NCI-H2081 (cell line): ENCODE measurements around the gene OCRL.
"Not testable (repeated sequence)": the region's sequence is repeated elsewhere in the genome, so short reads cannot be mapped to it uniquely, and the experiment has no call there.

Experiments used
- DNase-seq, 2 experiments: peaks; one replicate each; lab custom pipeline; 2025; lab: John Stamatoyannopoulos, UW

Gene OCRL

GRCh38 chrX:129534816-129535578 lies 5.1 kb upstream of the OCRL start:
- no peak for DNase-seq

GRCh38 chrX:129540722-129541184 lies 694 bp downstream of the OCRL start:
- no peak for DNase-seq

GRCh38 chrX:129544780-129545179 lies 4.7 kb downstream of the OCRL start:
- no peak for DNase-seq

- no peak for DNase-seq
These were observed 5.3 kb downstream of the OCRL start for GRCh38 chrX:129545408-129545807.

- DNase-seq = peak in 1 of 2 experiments; percentile 16
These were observed 9.1 kb downstream of the OCRL start for GRCh38 chrX:129549124-129549523.

DNA sequence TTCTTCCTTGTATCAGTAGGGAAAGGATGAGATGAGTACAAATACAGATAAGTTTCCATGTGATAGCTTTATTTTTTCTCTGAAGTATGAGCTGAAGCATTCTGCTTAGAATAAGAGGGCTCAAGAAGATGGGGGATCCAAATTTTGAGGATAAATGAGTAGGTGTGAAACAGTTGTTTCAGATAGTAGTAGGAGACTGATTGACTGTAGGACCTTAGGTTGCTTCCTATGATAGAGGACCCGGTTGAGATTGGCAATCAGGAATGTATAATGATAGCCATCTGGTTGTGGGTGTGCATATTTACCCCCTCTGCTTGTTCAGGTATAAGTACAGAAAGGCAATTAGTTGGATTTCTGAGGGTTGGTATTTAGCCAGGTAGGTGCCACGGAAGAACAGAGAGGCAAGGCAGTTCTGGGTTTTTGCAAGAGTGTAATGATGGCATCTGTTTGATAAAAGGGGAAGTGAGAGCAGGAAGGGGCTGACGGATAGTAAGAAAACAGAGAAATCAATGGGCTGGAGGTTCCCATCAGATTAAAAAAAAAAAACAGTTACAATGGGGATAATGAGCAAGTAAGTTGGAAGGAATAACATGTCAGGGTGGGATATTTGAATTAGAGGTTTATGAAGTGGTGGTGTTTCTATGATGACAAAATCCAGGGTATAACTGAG lies 13.7 kb downstream of the OCRL start:
- no peak for DNase-seq

DNA sequence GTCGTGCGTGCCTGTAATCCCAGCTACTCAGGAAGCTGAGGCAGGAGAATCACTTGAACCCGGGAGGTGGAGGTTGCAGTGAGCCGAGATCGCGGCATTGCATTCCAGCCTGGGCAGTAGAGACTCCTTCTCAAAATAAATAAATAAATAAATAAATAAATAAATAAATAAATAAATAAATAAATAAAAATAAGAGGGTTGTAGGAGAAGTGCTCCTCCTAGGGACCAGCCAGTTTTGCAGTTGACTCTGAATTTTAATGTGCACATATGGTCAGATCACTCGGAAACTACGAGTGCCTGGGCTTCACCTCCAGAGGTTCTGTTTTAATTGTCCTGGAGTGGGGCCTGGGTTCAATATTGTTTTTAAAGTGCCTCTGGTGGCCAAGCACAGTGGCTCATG lies 14.8 kb downstream of the OCRL start:
- DNase-seq = not testable (repeated sequence)

DNA sequence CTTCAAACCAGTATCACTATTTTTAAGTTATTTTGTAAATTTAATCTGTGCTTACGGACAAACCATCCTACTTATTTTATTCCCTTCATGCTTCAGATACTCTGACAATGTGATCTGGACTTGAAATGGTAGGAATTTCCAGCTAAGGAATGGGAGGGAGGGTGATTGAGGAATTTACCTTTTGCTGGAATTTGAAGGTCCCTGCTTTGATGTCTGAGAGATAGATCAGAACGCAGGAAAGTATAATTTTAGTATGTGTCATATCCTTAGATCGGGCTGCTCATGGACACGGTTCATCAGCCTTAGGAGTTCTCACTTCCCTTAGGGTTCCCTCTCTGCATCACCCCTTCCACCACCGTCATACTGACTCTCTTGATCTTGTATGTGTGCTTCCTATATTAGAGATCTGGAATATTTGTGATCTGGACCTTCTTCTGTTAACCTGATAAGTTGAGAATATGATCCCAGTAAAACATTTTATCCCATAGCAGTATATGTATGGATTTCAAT lies 16.8 kb downstream of the OCRL start:
- DNase-seq = no peak

DNA sequence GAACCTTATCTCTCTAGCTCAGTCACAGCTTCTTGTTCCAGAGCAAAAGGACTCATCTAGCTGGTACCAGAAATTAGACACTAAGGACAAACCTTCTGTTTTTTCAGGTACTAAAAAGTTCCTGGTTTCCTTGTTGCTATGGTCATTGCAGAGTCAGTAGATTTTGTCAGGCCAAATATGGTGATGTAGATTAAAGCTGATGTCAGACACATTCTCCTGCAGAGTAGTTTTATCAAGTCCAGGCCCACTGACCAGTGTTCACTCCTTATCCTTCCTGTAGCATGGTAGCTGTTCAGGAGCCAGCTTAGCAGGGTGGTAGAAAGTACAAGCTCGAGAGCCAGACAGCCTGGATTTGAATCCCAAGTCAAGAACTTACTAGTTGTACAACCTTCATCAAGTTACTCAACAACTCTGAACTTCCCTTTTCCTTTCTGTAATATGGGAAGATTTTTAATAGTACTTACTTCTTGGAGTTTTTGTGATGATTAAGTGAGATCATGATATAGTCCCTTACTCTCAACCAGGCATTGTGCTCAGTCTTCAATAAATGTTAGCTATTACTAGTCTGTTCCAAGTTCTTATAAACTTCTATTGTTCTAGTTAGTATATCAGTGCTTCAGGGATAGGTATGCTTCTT lies 17.9 kb downstream of the OCRL start:
- no peak for DNase-seq

DNA sequence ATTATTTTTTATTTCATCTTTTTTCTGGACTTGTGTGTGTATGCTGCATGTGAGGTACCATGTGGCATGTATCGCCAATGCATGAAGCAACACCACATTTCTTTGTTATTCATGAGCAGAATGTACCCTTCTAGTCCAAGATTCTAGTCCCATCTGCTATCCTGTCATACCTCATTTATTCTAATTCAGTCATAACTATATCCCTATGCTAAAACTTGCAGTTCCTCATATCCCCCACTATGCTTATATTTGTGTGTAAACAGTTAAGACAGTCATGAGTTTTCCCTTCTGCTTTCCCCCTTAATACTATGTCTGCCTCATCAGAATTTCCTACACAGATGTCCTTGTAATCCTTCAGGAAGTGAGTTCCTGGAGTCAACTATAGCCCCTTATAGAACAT lies 19.7 kb downstream of the OCRL start:
- no peak for DNase-seq

GRCh38 chrX:129561453-129561852 lies 21.4 kb downstream of the OCRL start:
- no peak for DNase-seq

DNA sequence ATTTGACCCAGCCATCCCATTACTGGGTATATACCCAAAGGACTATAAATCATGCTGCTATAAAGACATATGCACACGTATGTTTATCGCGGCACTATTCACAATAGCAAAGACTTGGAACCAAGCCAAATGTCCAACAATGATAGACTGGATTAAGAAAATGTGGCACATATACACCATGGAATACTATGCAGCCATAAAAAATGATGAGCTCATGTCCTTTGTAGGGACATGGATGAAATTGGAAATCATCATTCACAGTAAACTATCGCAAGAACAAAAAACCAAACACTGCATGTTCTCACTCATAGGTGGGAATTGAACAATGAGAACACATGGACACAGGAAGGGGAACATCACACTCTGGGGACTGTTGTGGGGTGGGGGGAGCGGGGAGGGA lies 24.3 kb downstream of the OCRL start:
- not testable (repeated sequence) for DNase-seq

DNA sequence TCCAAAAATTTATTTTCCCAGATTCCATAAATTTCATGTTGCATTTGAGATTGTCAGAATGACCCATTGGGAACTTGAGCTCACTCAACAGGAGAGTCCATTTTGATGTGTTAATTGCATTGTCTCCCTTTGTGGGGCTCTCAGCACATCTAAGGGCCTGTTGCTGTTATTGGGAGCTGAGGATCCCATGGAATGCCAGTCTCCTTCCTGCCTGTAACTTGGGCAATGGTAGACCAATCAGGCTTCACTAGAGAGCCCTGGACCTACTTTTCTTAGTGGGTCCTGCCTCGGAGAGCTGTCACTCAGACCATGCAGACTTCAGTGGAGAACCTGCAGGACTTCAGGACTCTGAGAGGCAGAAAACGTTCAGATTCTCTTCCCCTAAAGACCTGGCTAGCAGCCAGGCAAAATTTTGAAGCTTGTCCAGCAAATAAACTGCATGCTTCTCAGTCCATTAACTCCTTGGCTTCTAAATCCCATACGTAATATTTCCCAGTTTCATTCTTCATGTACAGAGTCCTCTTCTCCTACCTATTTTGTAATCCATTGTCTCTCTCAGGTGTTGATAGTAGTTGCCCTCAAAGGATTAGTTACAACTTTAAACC lies 25.1 kb downstream of the OCRL start:
- no peak for DNase-seq

DNA sequence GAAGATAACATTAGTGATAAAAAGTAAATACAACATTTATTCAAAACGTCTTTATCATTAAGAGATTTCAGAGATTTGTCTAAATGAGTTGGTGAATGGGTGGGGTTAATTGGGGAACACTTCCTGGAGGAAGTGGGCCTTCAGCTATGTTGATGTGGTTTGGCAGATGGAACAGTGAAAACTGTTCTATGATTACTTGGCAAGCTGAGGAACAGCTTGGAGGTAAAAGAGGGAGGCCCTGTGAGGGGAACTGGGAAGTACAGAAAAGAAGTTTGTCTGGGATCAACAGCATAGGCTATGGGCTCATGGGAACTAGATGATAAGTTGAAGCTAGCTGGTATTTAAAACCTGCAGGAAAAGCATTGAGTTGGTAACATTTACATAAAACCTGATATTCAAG lies 26.0 kb downstream of the OCRL start:
- DNase-seq = no peak

DNA sequence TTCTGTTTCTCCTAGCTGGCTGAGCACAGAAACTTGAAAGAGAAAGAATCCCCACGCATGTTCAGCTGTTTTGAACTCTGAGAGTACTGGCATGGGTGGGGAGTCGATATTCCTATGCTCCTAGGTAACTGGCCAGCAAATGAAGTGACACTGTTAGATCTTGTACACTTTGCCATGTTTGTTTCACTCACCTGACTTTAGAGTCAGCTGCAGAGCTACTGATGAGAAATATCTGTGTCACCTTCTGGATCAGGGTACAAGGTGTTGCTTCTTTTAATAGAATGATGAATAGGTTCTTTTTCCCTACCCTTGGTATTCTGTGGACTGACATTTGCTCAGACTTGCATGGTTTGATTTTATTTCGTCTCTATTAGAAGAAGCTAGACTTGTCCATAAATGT lies 28.3 kb downstream of the OCRL start:
- DNase-seq = no peak

DNA sequence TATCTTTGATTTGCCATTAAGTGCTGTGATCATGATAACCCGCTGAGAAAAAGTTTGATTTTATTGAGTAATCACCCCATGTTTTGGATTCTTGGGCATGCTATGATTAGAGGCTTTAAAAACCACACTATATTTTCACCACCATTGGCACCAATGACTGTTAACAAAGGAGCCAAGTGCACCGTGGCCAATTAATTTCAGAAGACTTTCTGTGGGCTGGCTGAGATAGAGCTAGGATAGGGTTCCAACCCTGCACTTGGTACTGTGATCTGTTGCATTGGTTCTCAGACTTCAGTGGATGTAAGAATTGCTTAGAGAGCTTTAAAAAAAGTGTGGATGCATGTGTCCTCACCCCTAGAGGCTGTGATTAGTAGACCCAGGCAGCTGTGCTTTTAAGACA lies 32.4 kb downstream of the OCRL start:
- DNase-seq = no peak

DNA sequence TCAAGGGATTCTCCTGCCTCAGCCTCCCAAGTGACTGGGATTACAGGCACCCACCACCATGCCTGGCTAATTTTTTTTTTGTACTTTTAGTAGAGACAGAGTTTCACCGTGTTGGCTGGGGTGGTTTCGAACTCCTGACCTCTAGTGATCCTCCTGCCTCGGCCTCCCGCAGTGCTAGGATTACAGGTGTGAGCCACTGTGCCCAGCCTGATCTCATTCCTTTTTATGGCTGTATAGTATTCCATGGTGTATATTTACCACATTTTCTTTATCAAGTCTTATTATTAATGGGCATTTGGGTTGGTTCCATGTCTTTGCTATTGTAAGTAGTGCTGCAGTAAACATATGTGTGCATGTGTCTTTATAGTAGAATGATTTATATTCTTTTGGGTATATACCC lies 33.6 kb downstream of the OCRL start:
- DNase-seq = not testable (repeated sequence)

- no peak for DNase-seq
These were observed 34.2 kb downstream of the OCRL start for GRCh38 chrX:129574214-129574613.

DNA sequence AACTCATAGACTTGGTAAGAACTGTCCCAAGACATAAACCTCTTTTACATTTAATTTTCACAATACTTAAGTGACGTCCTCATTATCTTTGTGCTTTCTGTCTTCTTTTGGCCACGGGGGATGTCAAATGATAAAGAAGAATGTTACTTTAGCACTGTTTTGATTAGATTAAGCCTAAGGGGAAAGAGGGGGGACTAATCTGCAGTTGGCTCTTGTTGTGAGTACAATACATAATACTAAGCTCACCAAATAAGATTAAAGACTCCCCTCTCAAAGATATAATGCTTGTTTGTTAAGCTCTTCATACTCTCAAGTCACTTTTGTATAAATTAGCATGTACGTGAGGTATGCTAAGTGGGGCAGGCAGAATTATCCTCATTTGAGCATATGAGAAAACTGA lies 36.5 kb downstream of the OCRL start:
- no peak for DNase-seq

DNA sequence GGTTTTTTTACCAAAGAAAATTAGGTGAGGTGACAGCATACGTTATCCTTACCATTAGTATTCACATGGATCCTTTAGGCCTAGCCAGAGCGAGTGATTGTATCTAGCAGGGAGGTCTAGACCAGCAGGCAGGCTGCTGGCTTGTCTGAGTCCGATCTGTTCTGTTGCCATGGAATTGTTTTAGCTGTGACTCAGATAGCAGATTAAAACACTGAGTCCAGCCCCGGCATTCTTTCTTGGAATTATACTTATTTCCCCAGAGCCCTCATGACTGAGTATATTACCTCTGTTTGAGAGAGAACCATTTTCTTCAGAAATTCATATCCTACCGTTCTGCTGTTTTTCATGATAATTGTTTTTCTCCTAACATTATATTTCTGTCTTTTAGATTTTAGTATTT lies 37.4 kb downstream of the OCRL start:
- no peak for DNase-seq

- no peak for DNase-seq
These were observed 37.8 kb downstream of the OCRL start for GRCh38 chrX:129577877-129578276.

- no peak for DNase-seq
These were observed 41.8 kb downstream of the OCRL start for GRCh38 chrX:129581904-129582303.

DNA sequence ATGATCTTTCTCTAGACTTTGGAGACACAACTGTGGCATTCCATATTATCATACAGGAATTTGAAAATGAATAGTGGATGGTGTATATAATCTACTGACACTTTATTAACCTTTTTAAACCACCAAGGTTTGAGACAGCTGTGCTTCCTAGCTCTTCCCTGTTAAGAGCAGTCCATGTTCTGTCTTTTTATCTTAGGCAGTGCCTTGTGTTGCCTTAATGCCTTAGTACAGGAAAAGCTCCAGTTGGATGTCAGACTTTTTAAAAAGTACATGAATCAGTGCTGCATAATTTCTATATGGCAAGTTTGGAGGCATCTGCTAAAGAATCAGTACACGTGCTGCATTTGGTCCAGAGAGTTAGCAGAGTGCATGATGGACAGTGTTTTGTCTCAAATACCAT lies 45.1 kb downstream of the OCRL start:
- DNase-seq = no peak
